Measurements from ENCODE around the gene COL6A3.
A peak's percentile ranks its signal among the peaks of the same experiment; 100 is the strongest.
"Not testable (repeated sequence)": the region's sequence is repeated elsewhere in the genome, so short reads cannot be mapped to it uniquely, and the experiment has no call there.

COL6A3 gene

GRCh38 chr2:237312021-237312755, 101.8 kb downstream of the COL6A3 start:
- DNase-seq = no peak

DNA sequence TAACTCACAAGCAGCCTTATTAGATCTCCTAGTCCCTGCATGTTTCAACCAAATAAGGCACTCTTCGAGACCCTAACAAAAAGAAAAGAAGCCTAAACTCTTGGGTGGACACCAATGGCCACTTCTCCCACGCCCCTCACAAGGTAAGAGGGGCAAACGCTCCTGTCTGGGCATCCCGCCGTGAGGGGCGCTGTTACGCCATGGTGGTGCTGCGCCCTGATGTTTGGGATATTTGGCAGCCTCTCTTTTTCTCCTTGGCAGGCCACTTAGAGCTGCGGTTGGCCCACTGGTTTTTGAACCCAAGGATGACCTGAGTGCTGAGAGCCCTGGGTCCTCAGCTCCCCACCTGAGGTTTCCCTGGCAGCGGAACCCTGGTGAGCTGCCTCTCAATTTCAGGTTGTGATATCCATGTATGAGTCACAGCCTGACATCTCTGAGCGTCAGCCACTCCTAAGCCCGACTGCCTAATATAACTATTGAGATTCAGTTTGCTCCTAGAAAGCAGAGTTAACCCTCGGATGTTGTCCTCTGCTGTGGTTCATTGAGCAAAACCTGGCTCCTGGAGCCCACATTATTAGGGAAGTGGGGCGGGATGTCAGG, 103.3 kb downstream of the COL6A3 start:
- DNase-seq = no peak

DNA sequence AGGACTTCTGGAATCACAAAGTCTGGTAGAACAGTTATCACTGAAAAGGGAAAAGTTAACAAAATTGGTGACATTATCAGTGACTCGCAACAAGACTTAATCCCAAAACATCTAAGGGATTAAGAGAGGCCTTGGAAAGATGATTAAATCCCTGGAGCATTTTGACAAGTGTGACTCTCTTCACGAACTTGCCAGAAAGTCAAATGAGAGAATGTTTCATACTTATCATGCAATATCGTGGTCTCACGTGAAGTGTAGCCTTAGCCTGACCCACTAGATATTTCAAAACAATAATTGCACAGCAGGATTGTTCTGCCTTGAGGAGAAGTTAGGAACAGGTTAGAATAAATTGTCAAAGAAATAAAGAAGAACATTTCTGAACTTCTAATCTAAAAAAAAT, 104.5 kb downstream of the COL6A3 start:
- DNase-seq = no peak

DNA sequence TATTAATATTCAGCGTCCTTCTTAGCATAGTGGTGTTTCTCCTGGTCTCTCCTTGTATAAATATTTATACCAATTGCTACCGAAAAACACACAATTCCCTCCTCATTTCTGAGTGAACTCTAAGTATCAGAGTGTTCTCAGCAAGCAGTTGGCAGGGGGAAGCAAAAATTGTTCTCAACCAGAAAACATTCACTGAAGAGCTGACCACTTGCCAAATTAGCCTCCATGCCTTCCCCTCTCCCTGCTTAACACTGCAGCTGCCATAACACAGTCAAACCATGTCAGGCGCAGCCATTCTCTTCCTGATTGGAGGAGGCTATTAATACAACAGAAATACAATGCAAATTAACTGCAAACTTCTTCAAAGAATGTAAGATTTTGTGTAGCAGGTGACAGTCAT, 105.0 kb downstream of the COL6A3 start:
- DNase-seq = no peak

DNA sequence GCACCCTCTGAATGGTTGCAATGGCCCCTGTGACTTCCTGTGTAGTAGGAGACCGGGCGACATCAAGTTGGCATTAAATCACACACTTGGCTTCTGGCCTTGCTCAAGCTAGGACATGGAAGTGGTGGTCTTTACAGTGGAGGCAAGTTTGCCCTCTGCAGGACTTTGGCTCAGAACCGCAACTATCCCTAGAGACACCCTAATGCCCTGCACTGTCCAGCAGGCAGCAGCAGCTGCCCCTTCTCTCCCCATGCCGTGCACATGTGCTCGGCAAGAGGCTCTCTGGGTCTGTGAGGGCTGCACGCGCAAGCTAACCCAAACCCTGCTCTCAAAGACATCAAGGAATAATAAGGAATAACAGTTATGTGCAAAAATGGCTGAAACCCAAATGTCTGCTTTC, 106.5 kb downstream of the COL6A3 start:
- DNase-seq = no peak

- DNase-seq = no peak
Observed at GRCh38 chr2:237306787-237307170, 107.2 kb downstream of the COL6A3 start.

GRCh38 chr2:237306083-237306786, 107.7 kb downstream of the COL6A3 start:
- no peak for DNase-seq

DNA sequence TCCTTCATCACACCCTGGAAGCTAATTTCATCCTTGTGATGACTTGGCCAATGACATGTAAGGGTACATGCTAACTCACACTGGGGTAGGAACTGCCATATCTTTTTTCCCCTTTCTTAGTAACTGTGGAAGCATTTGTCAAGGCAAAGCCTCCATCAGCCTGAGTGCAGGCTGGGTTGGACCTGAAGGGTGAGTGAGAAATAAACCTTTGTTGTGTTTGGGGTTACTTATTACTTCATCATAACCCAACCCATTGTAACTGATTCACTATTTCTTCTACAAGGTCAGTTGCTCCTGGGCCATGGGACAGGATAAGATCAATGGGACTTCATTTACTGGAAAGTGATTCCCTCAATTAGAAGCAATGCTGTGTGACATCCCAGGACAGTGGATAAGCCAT, 108.4 kb downstream of the COL6A3 start:
- no peak for DNase-seq

- DNase-seq = no peak
Observed at GRCh38 chr2:237304763-237305514, 109.0 kb downstream of the COL6A3 start.

GRCh38 chr2:237303244-237303643, 110.7 kb downstream of the COL6A3 start:
- DNase-seq = not testable (repeated sequence)

DNA sequence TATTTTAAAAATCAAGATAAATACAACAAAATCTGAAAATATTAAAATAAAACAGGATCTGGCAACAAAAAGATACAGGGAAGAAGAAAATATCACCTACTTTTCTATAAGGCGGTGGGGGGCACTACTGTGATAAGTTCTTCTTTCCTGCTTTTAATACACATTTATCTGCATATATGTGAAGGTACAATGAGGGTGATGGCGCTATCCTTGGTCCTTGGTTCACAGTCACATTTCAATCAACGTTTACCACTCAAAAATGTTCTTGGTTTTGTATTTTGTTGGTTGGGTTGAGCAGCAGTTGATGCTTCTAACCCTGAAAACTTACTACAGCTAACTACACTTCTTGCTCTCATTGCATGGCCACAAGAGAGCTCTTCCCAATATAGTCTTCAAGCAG, 112.4 kb downstream of the COL6A3 start:
- DNase-seq = no peak

DNA sequence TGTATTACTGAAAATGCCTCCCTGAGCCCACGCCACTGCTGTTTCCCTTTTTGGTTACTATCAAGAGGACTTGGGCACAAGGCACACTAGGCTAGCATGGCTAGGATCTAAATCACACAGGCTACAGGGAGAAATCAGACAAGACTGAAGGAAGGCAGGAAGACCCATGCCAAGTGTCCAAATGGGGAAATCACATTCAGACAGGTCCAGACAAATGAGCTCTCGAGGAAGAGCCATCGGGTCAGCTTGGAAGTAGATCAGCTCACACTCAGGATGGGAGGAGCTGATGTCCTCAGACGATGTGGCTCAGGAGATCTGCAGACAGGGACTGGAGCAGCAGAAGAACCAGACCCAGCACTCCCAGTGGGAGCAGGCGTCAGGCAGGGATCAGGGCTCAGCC, 113.2 kb downstream of the COL6A3 start:
- DNase-seq = no peak

DNA sequence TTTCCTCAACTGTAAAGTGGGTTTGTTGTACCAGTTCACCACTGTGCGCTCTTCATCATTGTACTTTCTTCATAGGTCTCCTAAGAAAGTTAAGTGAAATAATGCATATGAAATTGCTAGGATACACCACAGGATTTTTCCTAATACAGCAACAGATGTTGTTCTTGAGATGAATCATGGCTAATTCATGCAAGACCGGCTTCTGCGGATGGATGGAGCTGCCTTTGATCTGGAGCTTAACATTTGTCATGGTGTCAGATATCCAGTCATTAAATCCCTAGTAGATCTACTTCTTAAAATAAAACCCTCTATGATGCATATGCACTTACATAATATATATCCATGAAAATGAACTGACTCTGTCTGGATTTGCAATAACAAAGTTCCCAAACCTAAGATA, 114.1 kb downstream of the COL6A3 start:
- no peak for DNase-seq

DNA sequence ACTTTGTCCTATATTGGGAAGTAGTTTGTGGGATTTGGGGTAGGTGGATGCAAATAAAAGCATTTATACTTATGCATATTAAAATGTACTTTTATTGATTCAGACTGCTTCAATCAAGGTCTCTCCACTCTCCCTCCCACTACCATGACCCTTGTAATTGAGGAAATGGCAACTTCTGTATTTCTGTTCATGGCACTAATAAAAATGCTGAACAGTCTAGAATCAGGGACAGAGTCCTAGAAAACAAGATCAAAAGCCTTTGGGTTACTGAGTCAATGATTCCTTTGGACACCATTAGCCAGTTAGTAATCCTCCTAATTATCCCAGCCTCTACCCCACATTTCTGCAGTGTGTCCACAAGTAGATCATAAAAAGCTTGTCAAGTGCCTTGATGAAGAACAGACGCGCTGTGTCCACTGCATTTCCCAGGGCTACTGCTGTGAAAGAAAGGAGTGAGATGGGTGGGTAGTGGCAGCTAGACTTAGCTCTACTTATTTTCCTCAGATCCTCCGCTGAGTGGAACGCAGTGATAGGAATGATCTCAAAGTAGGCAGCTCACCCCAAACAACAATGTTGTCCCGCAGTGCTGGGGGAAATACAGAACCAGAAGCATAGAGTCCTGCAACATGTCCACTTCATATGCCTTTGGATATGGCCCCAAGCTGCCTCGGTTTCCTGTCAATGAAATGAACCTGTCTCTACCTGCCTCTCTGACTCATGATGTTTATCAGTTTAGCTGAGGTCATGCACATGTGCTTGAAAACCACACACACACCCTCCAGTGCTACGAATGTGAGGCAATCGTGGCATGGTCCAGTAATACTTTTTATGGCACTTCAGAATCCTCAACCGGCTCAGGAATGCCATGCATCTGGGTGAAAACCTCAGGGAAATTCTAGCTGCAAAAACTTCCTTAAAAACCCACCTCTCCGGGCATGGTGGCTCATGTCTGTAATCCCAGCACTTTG, 115.5 kb downstream of the COL6A3 start:
- no peak for DNase-seq

DNA sequence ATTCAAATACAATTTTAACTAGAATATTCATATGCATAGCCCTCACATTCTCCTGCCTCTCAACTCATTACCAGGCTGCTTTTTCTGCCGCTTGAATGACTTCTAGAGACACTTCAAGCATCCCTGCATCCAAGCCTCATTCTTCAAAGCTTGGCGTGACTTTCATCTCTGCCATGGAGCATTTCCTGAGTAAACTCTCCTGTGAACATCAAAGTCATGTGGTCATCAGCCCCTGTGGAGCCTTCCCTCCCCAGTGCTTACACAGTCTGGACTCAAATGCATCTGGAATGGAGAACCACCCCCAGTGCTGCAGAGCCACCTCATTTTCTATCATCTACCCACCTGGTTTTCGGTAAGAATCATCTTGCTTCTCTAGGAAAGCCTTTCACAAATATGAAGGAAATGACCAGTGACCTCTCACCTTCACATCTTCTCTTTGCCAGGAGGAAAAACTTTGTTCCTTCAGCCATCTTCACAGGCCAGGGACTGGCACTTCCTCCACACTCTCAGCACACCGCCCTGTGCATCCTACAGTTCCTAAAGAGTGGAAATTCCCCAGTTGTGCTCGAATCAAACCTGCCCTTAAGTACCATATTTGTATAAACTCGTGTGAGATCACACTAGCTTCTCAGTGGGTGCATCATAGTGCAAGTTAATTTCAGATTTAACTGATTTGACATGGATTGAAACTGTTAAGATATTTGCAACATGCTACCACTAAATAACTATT, 116.4 kb downstream of the COL6A3 start:
- no peak for DNase-seq

DNA sequence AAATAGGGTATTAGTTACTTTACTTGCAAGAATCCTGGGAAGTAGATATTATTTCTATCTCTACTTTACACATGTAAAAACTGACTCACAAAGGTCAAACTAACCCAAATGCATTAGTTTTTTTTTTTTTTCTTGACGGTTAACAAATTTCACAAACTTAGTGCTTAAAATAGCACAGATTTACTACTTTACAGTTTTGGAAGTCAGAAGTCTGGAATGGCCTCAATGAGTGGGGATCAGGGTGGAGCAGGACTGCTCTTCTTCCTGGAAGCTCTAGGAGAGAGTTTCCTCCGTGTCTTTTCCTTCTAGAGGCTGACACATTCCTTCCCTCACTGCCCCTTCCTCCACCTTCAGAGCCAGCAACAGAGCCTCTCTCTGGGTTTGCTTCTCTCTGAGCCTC, 117.2 kb downstream of the COL6A3 start:
- no peak for DNase-seq

GRCh38 chr2:237295889-237296480, 118.0 kb downstream of the COL6A3 start:
- DNase-seq = no peak

GRCh38 chr2:237294460-237294859, 119.5 kb downstream of the COL6A3 start:
- no peak for DNase-seq

GRCh38 chr2:237293978-237294377, 120.0 kb downstream of the COL6A3 start:
- no peak for DNase-seq

GRCh38 chr2:237291138-237291792, 122.7 kb downstream of the COL6A3 start:
- DNase-seq = peak; percentile 59

DNA sequence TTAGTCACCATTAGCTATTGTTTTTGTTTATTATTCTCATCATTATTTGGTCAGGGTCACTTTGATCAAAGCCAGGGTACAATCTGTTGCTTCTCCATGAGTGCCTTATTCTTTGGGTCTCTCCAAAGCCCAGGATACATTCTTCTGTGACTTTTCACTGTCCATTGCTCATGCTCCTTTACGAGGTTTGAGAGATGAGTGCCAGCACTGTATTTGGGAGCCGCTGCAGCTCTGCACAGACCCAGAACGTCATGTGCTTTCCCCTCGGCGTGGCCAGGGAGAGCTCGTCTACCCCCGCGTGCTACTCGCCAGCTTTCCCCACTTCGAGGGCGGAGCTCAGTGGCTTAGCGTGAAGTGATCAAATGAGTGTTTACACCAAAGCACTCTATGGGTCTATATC, 123.7 kb downstream of the COL6A3 start:
- DNase-seq = no peak
